CD8-positive, alpha-beta memory T cell (primary cell): ENCODE results near the gene TAOK2. TPM values are rescaled to one million over a fixed set of nuclear protein-coding genes. Genes with fewer than 3 reads are reported as not detected.

Experiments used
- CTCF ChIA-PET: fragments of 350-600 bp; sonication (Branson Sonifier 250); formaldehyde crosslinking; loops from one replicate; lab custom pipeline; 2021; ENCODE audit warnings: antibody characterized with exemption; lab: Charles Lee
- POLR2A ChIA-PET: fragments of 350-600 bp; sonication (Branson Sonifier 250); formaldehyde crosslinking; loops from one replicate; lab custom pipeline; 2021; ENCODE audit warnings: antibody characterized with exemption; lab: Charles Lee
- DNase-seq, 5 donors: peaks; one replicate each; pipeline versions ENCODE4 v3.0.0 to v3.0.0-alpha.2; 2020 to 2022; ENCODE audit warnings: mixed read lengths in 1 of 5
- H3K27ac ChIP-seq: one replicate; pipeline ENCODE4 v1.7.0; 2013; ENCODE audit warnings: low read depth, mild to moderate bottlenecking, low read length, moderate library complexity
- H3K27me3 ChIP-seq: 2 replicates; pipeline ENCODE4 v1.7.0; 2013; ENCODE audit warnings: low read length, mild to moderate bottlenecking; ENCODE audit not compliant: insufficient read depth, poor library complexity, severe bottlenecking
- H3K36me3 ChIP-seq: 2 replicates; pipeline ENCODE4 v1.7.0; 2013; ENCODE audit warnings: mild to moderate bottlenecking, low read length, moderate library complexity; ENCODE audit not compliant: insufficient read depth
- H3K4me1 ChIP-seq: 2 replicates; pipeline ENCODE4 v1.7.0; 2013; ENCODE audit warnings: mild to moderate bottlenecking, low read length, moderate library complexity; ENCODE audit not compliant: insufficient read depth
- H3K4me3 ChIP-seq: 2 replicates; pipeline ENCODE4 v1.7.0; 2013; ENCODE audit warnings: mild to moderate bottlenecking, low read length
- H3K9me3 ChIP-seq: 2 replicates; pipeline ENCODE4 v1.7.0; 2013; ENCODE audit warnings: mild to moderate bottlenecking, low read length
- H3K27ac Mint-ChIP-seq, 8 donors: one replicate each; pipeline ENCODE4 v1.8.0; 2020 to 2021; ENCODE audit warnings: mixed read lengths in 8 of 8, mild to moderate bottlenecking in 6 of 8, inconsistent platforms in 3 of 8, moderate library complexity in 3 of 8
- H3K27me3 Mint-ChIP-seq, 2 donors: one replicate each; pipeline ENCODE4 v1.8.0; 2020 to 2021; ENCODE audit warnings: mixed read lengths in 2 of 2, mild to moderate bottlenecking in 1 of 2, moderate library complexity in 1 of 2
- H3K36me3 Mint-ChIP-seq, 3 donors: one replicate each; pipeline ENCODE4 v1.8.0; 2020 to 2021; ENCODE audit warnings: mixed read lengths in 3 of 3, inconsistent platforms in 1 of 3, mild to moderate bottlenecking in 1 of 3
- H3K4me1 Mint-ChIP-seq, 3 donors: one replicate each; pipeline ENCODE4 v1.8.0; 2020 to 2021; ENCODE audit warnings: mixed read lengths in 3 of 3, inconsistent platforms in 1 of 3, mild to moderate bottlenecking in 1 of 3
- H3K4me3 Mint-ChIP-seq, 7 donors: one replicate each; pipeline ENCODE4 v1.8.0; 2020 to 2021; ENCODE audit warnings: mixed read lengths in 7 of 7, mild to moderate bottlenecking in 6 of 7, moderate library complexity in 4 of 7, inconsistent platforms in 2 of 7
- H3K9me3 Mint-ChIP-seq, 5 donors: one replicate each; pipeline ENCODE4 v1.8.0; 2020 to 2022; ENCODE audit warnings: mixed read lengths in 5 of 5, mild to moderate bottlenecking in 3 of 5, moderate library complexity in 2 of 5, inconsistent platforms in 1 of 5
- polyA plus RNA-seq: library from polyadenylated mRNA; unstranded; fragments of 300-500 nt; fragmentation: Illumina TruSeq; gene quantifications from one replicate; pipeline ENCODE4 v1.2.3, GENCODE V29; 2021
- total RNA-seq, 2 experiments: library from RNA; stranded (reverse); gene quantifications; one replicate each; pipeline ENCODE4 v1.2.3, GENCODE V29; 2021

The TAOK2 gene
- total and polyA plus RNA-seq, 3 experiments from 2014 or later, result 7.1 to 44.3 (median 41.8) TPM

DNA sequence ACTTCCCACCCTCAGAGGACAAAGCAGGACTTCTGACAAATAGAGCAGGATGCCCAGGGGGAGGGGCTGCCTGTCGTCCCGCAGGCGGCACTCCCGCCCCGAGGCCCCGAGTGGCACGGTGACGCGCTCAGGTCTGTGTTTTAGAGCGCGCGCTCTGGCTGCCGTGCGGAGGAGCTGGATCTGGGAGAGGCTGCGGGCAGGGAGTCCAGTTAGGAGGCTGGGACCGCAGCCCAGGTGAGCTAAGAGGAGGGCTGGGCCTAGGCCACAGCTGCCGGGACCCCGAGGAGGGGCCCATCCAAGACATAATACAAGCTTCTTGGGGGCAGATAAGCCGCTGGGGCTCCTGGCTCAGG lies 30.7 kb downstream of the TAOK2 start:
- H3K27ac Mint-ChIP-seq, result no peak overlapping the region
- CTCF ChIA-PET, result interaction anchor here (0.8 to 2.1 kb wide), 6 partner anchors 27 to 313 kb away, joined by 3 to 8 read pairs (median 4); partner anchors contain the start of gene TLCD3B

DNA sequence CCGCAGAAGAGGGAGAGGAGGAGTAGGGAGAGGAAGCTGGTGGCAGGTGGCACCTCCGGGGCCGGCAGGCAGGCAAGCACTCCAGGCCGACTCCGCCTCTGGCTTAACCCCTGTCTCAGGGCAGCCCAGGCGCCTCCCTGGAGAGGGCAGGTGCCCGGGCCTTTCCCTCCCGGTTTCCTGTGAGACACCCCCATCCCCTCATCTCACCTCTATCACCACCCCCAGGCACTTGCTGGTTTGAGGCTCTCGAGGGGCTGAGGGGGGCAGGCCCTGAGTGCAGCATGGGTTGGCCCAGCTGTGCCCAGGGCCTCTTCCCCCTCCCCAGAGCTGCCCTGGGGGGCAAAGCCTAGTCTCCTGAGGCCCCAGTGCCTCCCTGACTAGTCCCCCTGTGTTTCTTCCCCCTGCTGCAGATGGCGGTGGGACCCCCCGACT lies 31.2 kb downstream of the TAOK2 start:
- H3K27me3 ChIP-seq, result no peaks in the 10 kb centered on the region
- H3K4me3 ChIP-seq, result no peak overlapping the region
- H3K27ac Mint-ChIP-seq, result no peak overlapping the region
- H3K36me3 ChIP-seq, result no peaks in the 10 kb centered on the region
- peaks cover under 1 to 8% (median 1%) of the 10 kb centered on the region in 3 donors for H3K4me1 Mint-ChIP-seq
- no peaks in the 10 kb centered on the region for H3K9me3 Mint-ChIP-seq
- H3K4me3 Mint-ChIP-seq, result no peak overlapping the region
- no peak for DNase-seq
- ChIA-PET POLR2A (no interaction called here), CTCF (interaction anchor here (0.8 to 2.1 kb wide), 9 partner anchors 8 to 313 kb away, joined by 3 to 8 read pairs (median 3); partner anchors contain the start of genes INO80E and TLCD3B)
- H3K27me3 Mint-ChIP-seq, result peaks cover 10 to 15% of the 10 kb centered on the region in 2 donors
- peaks cover 0 to 29% (median 3%) of the 10 kb centered on the region in 3 donors for H3K36me3 Mint-ChIP-seq
- no peak overlapping the region for H3K27ac ChIP-seq
- no peaks in the 10 kb centered on the region for H3K4me1 ChIP-seq
- H3K9me3 ChIP-seq, result no peaks in the 10 kb centered on the region

More for the DNA sequence above, 30.7 kb downstream of the TAOK2 start:
- Histone ChIP-seq H3K27ac (no peak overlapping the region), H3K36me3 (peaks cover 4% of the 10 kb centered on the region), H3K9me3 (no peaks in the 10 kb centered on the region), H3K4me1 (no peaks in the 10 kb centered on the region), H3K27me3 (no peaks in the 10 kb centered on the region), H3K4me3 (no peak overlapping the region)
- DNase-seq, result no peak
- H3K27me3 Mint-ChIP-seq, result peaks cover 7 to 12% of the 10 kb centered on the region in 2 donors
- no peaks in the 10 kb centered on the region for H3K9me3 Mint-ChIP-seq
- peaks cover 0 to 33% (median 3%) of the 10 kb centered on the region in 3 donors for H3K36me3 Mint-ChIP-seq
- peaks cover 5 to 11% (median 6%) of the 10 kb centered on the region in 3 donors for H3K4me1 Mint-ChIP-seq
- POLR2A ChIA-PET, result no interaction called here
- no peak overlapping the region for H3K4me3 Mint-ChIP-seq

DNA sequence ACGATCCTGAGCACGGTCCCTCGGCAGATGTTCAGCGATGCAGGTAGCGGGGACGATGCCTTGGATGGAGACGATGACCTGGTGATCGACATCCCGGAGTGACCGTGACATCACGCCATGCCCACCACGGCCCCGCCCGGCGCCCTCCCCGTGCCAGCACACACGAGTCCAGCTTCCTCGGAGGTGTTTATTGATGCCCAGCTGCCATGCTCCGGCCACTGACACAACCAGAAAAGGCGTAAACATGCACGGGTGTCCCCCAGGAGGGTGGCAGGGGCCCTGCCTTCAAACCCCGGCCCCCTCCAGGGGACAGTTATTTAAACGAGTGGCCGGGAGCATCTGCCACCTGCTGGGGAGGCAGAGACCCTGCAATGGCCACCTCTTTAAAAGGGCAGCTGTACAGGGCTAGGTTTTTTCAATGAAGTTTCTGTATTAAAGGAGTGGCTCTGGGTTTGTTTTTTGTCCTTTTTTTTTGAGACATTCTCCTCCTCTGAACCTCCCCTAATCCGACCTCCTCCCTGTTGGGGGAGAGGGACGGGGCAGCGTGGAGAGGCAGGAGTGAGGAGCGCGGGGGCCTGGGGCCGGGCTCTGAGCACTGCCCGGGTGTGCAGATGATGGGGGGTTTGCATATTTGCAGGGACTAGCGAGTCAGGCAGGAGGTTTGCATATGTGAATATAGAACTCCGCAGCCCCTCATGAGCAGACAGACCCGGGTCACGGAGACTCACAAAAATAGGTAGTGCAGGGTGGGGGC lies 31.9 kb downstream of the TAOK2 start:
- ChIA-PET POLR2A (interaction anchor here (0.8 kb wide), 1 partner anchor 305 kb away, joined by 3 read pairs; no protein-coding TSS in a partner anchor), CTCF (interaction anchor here (0.8 to 2.1 kb wide), 10 partner anchors 9 to 314 kb away, joined by 3 to 8 read pairs (median 4); partner anchors contain the start of genes INO80E, KCTD13 and TLCD3B)
- Histone ChIP-seq H3K4me3 (no peak overlapping the region), H3K9me3 (no peaks in the 10 kb centered on the region), H3K4me1 (peaks cover 5% of the 10 kb centered on the region), H3K27ac (no peak overlapping the region), H3K27me3 (peaks cover 5% of the 10 kb centered on the region), H3K36me3 (no peaks in the 10 kb centered on the region)
- Mint-ChIP-seq H3K4me1 (peaks cover 0 to 10% (median 6%) of the 10 kb centered on the region in 3 donors), H3K36me3 (peaks cover 0 to 24% (median 3%) of the 10 kb centered on the region in 3 donors), H3K27ac (no peak overlapping the region), H3K4me3 (no peak overlapping the region), H3K27me3 (peaks cover 10 to 21% of the 10 kb centered on the region in 2 donors), H3K9me3 (no peaks in the 10 kb centered on the region)
- DNase-seq, result peak in 4 of 5 donors; percentile 22 to 61 (median 40)

GRCh38 chr16:30006095-30006473 lies 32.4 kb downstream of the TAOK2 start:
- DNase-seq, result no peak
- ChIA-PET CTCF (interaction anchor here (0.8 to 2.1 kb wide), 9 partner anchors 10 to 314 kb away, joined by 3 to 8 read pairs (median 5); partner anchors contain the start of genes INO80E and KCTD13), POLR2A (interaction anchor here (0.8 kb wide), 1 partner anchor 306 kb away, joined by 3 read pairs; no protein-coding TSS in a partner anchor)
- Histone ChIP-seq H3K9me3 (no peaks in the 10 kb centered on the region), H3K36me3 (no peaks in the 10 kb centered on the region), H3K4me3 (no peak overlapping the region), H3K27me3 (peaks cover 7% of the 10 kb centered on the region), H3K4me1 (peaks cover 6% of the 10 kb centered on the region), H3K27ac (no peak overlapping the region)
- H3K27me3 Mint-ChIP-seq, result peaks cover 10 to 22% of the 10 kb centered on the region in 2 donors
- H3K4me1 Mint-ChIP-seq, result peaks cover 0 to 11% (median 8%) of the 10 kb centered on the region in 3 donors
- no peaks in the 10 kb centered on the region for H3K9me3 Mint-ChIP-seq
- peaks cover 0 to 23% (median 3%) of the 10 kb centered on the region in 3 donors for H3K36me3 Mint-ChIP-seq
- no peak overlapping the region for H3K4me3 Mint-ChIP-seq
- H3K27ac Mint-ChIP-seq, result no peak overlapping the region

- no peaks in the 10 kb centered on the region for H3K9me3 Mint-ChIP-seq
- POLR2A ChIA-PET, result no interaction called here
These were observed 33.1 kb downstream of the TAOK2 start for GRCh38 chr16:30006659-30007377.

GRCh38 chr16:30007378-30007895 lies 33.8 kb downstream of the TAOK2 start:
- Mint-ChIP-seq H3K4me1 (peaks cover 5 to 16% (median 9%) of the 10 kb centered on the region in 3 donors), H3K27ac (no peak overlapping the region), H3K27me3 (peaks cover 16 to 28% of the 10 kb centered on the region in 2 donors), H3K9me3 (no peaks in the 10 kb centered on the region), H3K36me3 (peaks cover 0 to 12% (median 0%) of the 10 kb centered on the region in 3 donors), H3K4me3 (peak overlapping the region in 1 of 7 donors; percentile 44)
- H3K9me3 ChIP-seq, result no peaks in the 10 kb centered on the region
- H3K27ac ChIP-seq, result no peak overlapping the region
- POLR2A ChIA-PET, result no interaction called here
- no peak overlapping the region for H3K4me3 ChIP-seq
- peaks cover 6% of the 10 kb centered on the region for H3K4me1 ChIP-seq
- peaks cover 7% of the 10 kb centered on the region for H3K27me3 ChIP-seq
- CTCF ChIA-PET, result no interaction called here
- no peak for DNase-seq
- no peaks in the 10 kb centered on the region for H3K36me3 ChIP-seq

More at GRCh38 chr16:30006659-30007377, 33.1 kb downstream of the TAOK2 start:
- Histone ChIP-seq H3K4me1 (peaks cover 6% of the 10 kb centered on the region), H3K4me3 (no peak overlapping the region), H3K36me3 (no peaks in the 10 kb centered on the region), H3K27me3 (peaks cover 7% of the 10 kb centered on the region), H3K9me3 (no peaks in the 10 kb centered on the region), H3K27ac (no peak overlapping the region)
- no peak for DNase-seq
- Mint-ChIP-seq H3K36me3 (peaks cover 0 to 18% (median 3%) of the 10 kb centered on the region in 3 donors), H3K4me1 (peaks cover under 1 to 11% (median 11%) of the 10 kb centered on the region in 3 donors), H3K27me3 (peaks cover 10 to 23% of the 10 kb centered on the region in 2 donors), H3K27ac (no peak overlapping the region), H3K4me3 (no peak overlapping the region)
- CTCF ChIA-PET, result interaction anchor here (1.1 to 1.7 kb wide), 5 partner anchors 26 to 308 kb away, joined by 3 to 8 read pairs (median 5); partner anchors contain the start of gene KCTD13

GRCh38 chr16:30009085-30009862 lies 35.6 kb downstream of the TAOK2 start:
- no peak for DNase-seq
- H3K4me1 ChIP-seq, result peaks cover 6% of the 10 kb centered on the region
- no peak overlapping the region for H3K27ac ChIP-seq
- H3K27me3 ChIP-seq, result peaks cover 7% of the 10 kb centered on the region
- no peaks in the 10 kb centered on the region for H3K9me3 Mint-ChIP-seq
- H3K4me1 Mint-ChIP-seq, result peaks cover 5 to 16% (median 9%) of the 10 kb centered on the region in 3 donors
- H3K36me3 Mint-ChIP-seq, result no peaks in the 10 kb centered on the region
- CTCF ChIA-PET, result interaction anchor here (1.3 to 1.4 kb wide), 2 partner anchors 14 to 279 kb away, joined by 3 to 4 read pairs; partner anchors contain the start of genes HIRIP3 and INO80E
- peak overlapping the region in 4 of 7 donors; percentile 20 to 56 (median 40) for H3K4me3 Mint-ChIP-seq
- H3K27ac Mint-ChIP-seq, result no peak overlapping the region
- H3K36me3 ChIP-seq, result no peaks in the 10 kb centered on the region
- no peaks in the 10 kb centered on the region for H3K9me3 ChIP-seq
- H3K27me3 Mint-ChIP-seq, result peaks cover 16 to 28% of the 10 kb centered on the region in 2 donors
- no peak overlapping the region for H3K4me3 ChIP-seq
- POLR2A ChIA-PET, result interaction anchor here (0.5 kb wide), 1 partner anchor 569 kb away, joined by 3 read pairs; no protein-coding TSS in a partner anchor
